Stimulated activated CD4-positive, alpha-beta T cell treated with anti-CD3 and anti-CD28 coated beads, Interleukin-12 subunit alpha, Interleukin-12 subunit beta, amount 100 ng/mL, for 4 hours (primary cell): ENCODE data around the gene TERB2.
"Not testable (repeated sequence)": the region's sequence is repeated elsewhere in the genome, so short reads cannot be mapped to it uniquely, and the experiment has no call there.

Source experiments
- DNase-seq: peaks from one replicate; pipeline ENCODE4 v3.0.0-alpha.2; 2020

TERB2 gene

GRCh38 chr15:45003731-45004410 is 47.4 kb downstream of the TERB2 start:
- DNase-seq: not testable (repeated sequence)

- DNase-seq: not testable (repeated sequence)
Measured at GRCh38 chr15:45004590-45005175, 48.2 kb downstream of the TERB2 start.

- DNase-seq: no peak
Measured at GRCh38 chr15:45009046-45009445, 52.6 kb downstream of the TERB2 start.

- DNase-seq: not testable (repeated sequence)
Measured at GRCh38 chr15:45015114-45015513, 58.6 kb downstream of the TERB2 start.

- not testable (repeated sequence) for DNase-seq
Measured at GRCh38 chr15:45020222-45020900, 63.9 kb downstream of the TERB2 start.

GRCh38 chr15:45020901-45021259 is 64.4 kb downstream of the TERB2 start:
- DNase-seq: not testable (repeated sequence)

GRCh38 chr15:45021348-45021747 is 64.9 kb downstream of the TERB2 start:
- DNase-seq: no peak

GRCh38 chr15:45022871-45023658 is 66.6 kb downstream of the TERB2 start, which contains the start of gene SORD:
TSS of gene SORD (plus strand) at chr15:45023195. CDS start at chr15:45023284, 89 bp downstream.
- DNase-seq: peak; percentile 97

- DNase-seq: no peak
Measured at GRCh38 chr15:45023659-45024225, 67.3 kb downstream of the TERB2 start.

GRCh38 chr15:45024649-45025048 is 68.2 kb downstream of the TERB2 start:
- DNase-seq: not testable (repeated sequence)

- DNase-seq: not testable (repeated sequence)
Measured at GRCh38 chr15:45025627-45026026, 69.1 kb downstream of the TERB2 start.

- DNase-seq: no peak
Measured at GRCh38 chr15:45026651-45027190, 70.2 kb downstream of the TERB2 start.

- DNase-seq: no peak
Measured at GRCh38 chr15:45027220-45027619, 70.7 kb downstream of the TERB2 start.
